G401 (cell line): ENCODE data around the gene SLC34A3. TPM values are rescaled to one million over a fixed set of nuclear protein-coding genes. Genes with fewer than 3 reads are reported as not detected.

ENCODE experiments used
- DNase-seq: peaks from one replicate; pipeline ENCODE4 v3.0.0-alpha.2; 2015; ENCODE audit warnings: low spot score
- in situ Hi-C: cut with HindIII; loops from 2 replicates; pipeline ENCODE4 v1.10.0; 2016; ENCODE audit warnings: low sequenced_read_pairs, mixed read lengths
- total RNA-seq: library from RNA; depleted of rRNA; stranded (reverse); fragments of >200 nt; shearing (Covaris generic); gene quantifications from 2 replicates; pipeline ENCODE4 v1.2.3, GENCODE V29; 2014

The SLC34A3 gene
- total RNA-seq, 1 experiment from 2014 or later = not detected

GRCh38 chr9:137194388-137194787, 36.3 kb upstream of the SLC34A3 start:
- in situ Hi-C loops = no loop called here
- no peak for DNase-seq

GRCh38 chr9:137194909-137195308, 35.8 kb upstream of the SLC34A3 start:
- peak; percentile 40 for DNase-seq
- in situ Hi-C loops = no loop called here

GRCh38 chr9:137195525-137196220, 35.0 kb upstream of the SLC34A3 start:
- in situ Hi-C loops = no loop called here
- DNase-seq = peak; percentile 30

GRCh38 chr9:137198051-137198901, 32.4 kb upstream of the SLC34A3 start:
- DNase-seq = peak; percentile 68
- in situ Hi-C loops = no loop called here

GRCh38 chr9:137198902-137199283, 31.8 kb upstream of the SLC34A3 start:
- in situ Hi-C loops = no loop called here
- peak; percentile 87 for DNase-seq

GRCh38 chr9:137199411-137200121, 31.1 kb upstream of the SLC34A3 start:
- DNase-seq = no peak
- in situ Hi-C loops = no loop called here

- DNase-seq = peak; percentile 99
- in situ Hi-C loops = no loop called here
These were observed 30.1 kb upstream of the SLC34A3 start, which contains the start of gene TPRN for GRCh38 chr9:137200311-137201204. TPRN (minus strand) TSS chr9:137200741; CDS start chr9:137200711, 30 bp downstream.

GRCh38 chr9:137201205-137201868, 29.4 kb upstream of the SLC34A3 start:
- in situ Hi-C loops = no loop called here
- DNase-seq = no peak

- in situ Hi-C loops = no loop called here
- no peak for DNase-seq
These were observed 27.7 kb upstream of the SLC34A3 start for GRCh38 chr9:137202966-137203365.

- in situ Hi-C loops = no loop called here
- DNase-seq = no peak
These were observed 26.0 kb upstream of the SLC34A3 start for GRCh38 chr9:137204731-137205125.

- peak; percentile 89 for DNase-seq
- in situ Hi-C loops = no loop called here
These were observed 25.3 kb upstream of the SLC34A3 start, which contains the start of the genes NDOR1 and TMEM203 for GRCh38 chr9:137205126-137206069. NDOR1 (plus strand) TSS chr9:137205700; CDS start chr9:137205778, 78 bp downstream. TMEM203 (minus strand) TSS chr9:137205648; CDS start chr9:137205414, 234 bp downstream.

- in situ Hi-C loops = no loop called here
- no peak for DNase-seq
These were observed 24.1 kb upstream of the SLC34A3 start for GRCh38 chr9:137206602-137207001.

- in situ Hi-C loops = no loop called here
- DNase-seq = no peak
These were observed 19.2 kb upstream of the SLC34A3 start for GRCh38 chr9:137211532-137211931.

GRCh38 chr9:137212520-137212919, 18.2 kb upstream of the SLC34A3 start:
- in situ Hi-C loops = no loop called here
- no peak for DNase-seq

- no peak for DNase-seq
- in situ Hi-C loops = no loop called here
These were observed 17.3 kb upstream of the SLC34A3 start for GRCh38 chr9:137213160-137214060.

- in situ Hi-C loops = no loop called here
- DNase-seq = no peak
These were observed 16.1 kb upstream of the SLC34A3 start for GRCh38 chr9:137214620-137215019.
